ENCODE data around the gene ZFY.

GRCh38 chrY:2962061-2962460 is 26.9 kb downstream of the ZFY start:
- TF ChIP-seq ESRRG (CRISPR knock-in tag; IDR thresholded peaks at IDR 0.05) (no peak), ZFP30 (CRISPR knock-in tag; IDR thresholded peaks at IDR 0.05) (no peak), CSRNP3 (CRISPR knock-in tag; IDR thresholded peaks at IDR 0.05) (no peak), CREB5 (CRISPR knock-in tag; IDR thresholded peaks at IDR 0.05; ENCODE audit: low read depth) (no peak), PATZ1 (CRISPR knock-in tag; IDR thresholded peaks at IDR 0.05; ENCODE audit: borderline replicate concordance) (no peak), ZC3H10 (CRISPR knock-in tag; IDR thresholded peaks at IDR 0.05) (no peak), ZFP3 (CRISPR knock-in tag; IDR thresholded peaks at IDR 0.05) (no peak), ZNF565 (CRISPR knock-in tag; conservative IDR thresholded peaks at IDR 0.05; ENCODE audit: low read depth) (no peak), ISL1 (CRISPR knock-in tag; IDR thresholded peaks at IDR 0.05) (no peak), CSDC2 (CRISPR knock-in tag; IDR thresholded peaks at IDR 0.05) (no peak), RARB (CRISPR knock-in tag; IDR thresholded peaks at IDR 0.05) (no peak), TSHZ2 (CRISPR knock-in tag; IDR thresholded peaks at IDR 0.05) (no peak)

Data from SK-N-SH treated with all-trans-retinoic acid at 6 μM for 48 hours (cell line).